ENCODE results near the gene ITPR2.
A peak's percentile ranks its signal among the peaks of the same experiment; 100 is the strongest.
"Not testable (repeated sequence)": the region's sequence is repeated elsewhere in the genome, so short reads cannot be mapped to it uniquely, and the experiment has no call there.

Gene ITPR2

DNA sequence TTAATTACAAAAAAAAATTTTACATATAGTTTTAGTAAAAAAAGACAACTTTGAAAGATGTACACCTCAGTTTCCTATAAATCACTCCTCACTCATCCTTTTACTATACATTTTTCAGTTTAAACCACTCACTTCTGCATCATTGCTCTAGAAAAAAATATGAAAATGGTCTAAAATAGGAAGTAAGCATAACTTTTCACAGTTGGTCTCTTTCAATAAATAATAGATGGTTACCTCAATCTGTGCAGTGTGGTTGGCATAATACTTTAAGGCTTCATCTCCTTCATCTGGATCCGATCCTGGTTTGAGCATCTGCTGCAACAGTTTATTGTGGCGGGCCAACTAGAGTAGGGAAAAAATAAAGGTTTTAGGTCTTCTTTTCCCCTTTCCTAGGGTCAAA, 389.7 kb downstream of the ITPR2 start:
- DNase-seq (ENCODE audit: low read depth), result no peak
- TF ChIP-seq, protein P1, sequence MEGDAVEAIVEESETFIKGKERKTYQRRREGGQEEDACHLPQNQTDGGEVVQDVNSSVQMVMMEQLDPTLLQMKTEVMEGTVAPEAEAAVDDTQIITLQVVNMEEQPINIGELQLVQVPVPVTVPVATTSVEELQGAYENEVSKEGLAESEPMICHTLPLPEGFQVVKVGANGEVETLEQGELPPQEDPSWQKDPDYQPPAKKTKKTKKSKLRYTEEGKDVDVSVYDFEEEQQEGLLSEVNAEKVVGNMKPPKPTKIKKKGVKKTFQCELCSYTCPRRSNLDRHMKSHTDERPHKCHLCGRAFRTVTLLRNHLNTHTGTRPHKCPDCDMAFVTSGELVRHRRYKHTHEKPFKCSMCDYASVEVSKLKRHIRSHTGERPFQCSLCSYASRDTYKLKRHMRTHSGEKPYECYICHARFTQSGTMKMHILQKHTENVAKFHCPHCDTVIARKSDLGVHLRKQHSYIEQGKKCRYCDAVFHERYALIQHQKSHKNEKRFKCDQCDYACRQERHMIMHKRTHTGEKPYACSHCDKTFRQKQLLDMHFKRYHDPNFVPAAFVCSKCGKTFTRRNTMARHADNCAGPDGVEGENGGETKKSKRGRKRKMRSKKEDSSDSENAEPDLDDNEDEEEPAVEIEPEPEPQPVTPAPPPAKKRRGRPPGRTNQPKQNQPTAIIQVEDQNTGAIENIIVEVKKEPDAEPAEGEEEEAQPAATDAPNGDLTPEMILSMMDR (conservative IDR thresholded peaks at IDR 0.05; ENCODE audit: control insufficient read depth, insufficient read depth, low read depth, low read length), result no peak
- H3K4me3 ChIP-seq (ENCODE audit: control insufficient read depth, low read depth, low read length), result no peak overlapping the region

DNA sequence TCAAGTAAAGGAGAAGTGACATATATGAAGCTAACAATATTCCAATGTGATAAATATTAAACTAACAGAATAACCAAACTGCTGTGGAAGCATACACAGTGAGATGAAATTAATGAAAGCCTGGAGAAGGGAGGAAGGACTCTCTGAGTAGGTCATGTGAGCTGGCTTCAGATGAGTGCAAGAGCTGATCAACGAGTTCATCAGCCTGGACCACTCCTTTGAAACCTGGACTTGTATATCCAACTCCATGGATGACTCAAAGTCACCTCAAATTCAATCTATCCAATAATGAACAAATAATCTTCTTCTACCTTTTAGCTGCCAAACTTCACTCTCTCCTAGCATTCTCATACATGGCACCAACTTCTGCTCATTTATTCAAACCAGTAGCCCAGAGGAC, 391.6 kb downstream of the ITPR2 start:
- DNase-seq (ENCODE audit: low read depth), result no peak
- TF ChIP-seq, protein P1 (conservative IDR thresholded peaks at IDR 0.05; ENCODE audit: control insufficient read depth, insufficient read depth, low read depth, low read length), result no peak
- H3K4me3 ChIP-seq (ENCODE audit: control insufficient read depth, low read depth, low read length), result no peak overlapping the region

DNA sequence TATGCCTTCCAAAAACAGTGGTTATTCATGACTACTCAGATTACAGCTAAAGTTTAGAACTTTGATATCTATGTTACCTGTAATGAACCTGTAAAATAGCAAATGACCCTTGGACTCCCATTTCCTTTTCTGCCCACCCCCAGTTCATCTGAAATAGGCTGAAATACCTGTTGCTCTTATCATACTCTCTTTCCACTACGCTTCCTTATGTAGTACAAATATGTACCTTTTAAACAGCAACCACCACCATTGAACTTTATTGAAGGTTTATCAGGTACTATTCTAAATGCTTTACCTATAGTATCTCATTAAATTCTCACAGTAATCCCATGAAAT, 398.0 kb downstream of the ITPR2 start:
- DNase-seq (ENCODE audit: low read depth), result no peak
- H3K4me3 ChIP-seq (ENCODE audit: control insufficient read depth, low read depth, low read length), result no peak overlapping the region
- TF ChIP-seq, protein P1 (conservative IDR thresholded peaks at IDR 0.05; ENCODE audit: control insufficient read depth, insufficient read depth, low read depth, low read length), result no peak

DNA sequence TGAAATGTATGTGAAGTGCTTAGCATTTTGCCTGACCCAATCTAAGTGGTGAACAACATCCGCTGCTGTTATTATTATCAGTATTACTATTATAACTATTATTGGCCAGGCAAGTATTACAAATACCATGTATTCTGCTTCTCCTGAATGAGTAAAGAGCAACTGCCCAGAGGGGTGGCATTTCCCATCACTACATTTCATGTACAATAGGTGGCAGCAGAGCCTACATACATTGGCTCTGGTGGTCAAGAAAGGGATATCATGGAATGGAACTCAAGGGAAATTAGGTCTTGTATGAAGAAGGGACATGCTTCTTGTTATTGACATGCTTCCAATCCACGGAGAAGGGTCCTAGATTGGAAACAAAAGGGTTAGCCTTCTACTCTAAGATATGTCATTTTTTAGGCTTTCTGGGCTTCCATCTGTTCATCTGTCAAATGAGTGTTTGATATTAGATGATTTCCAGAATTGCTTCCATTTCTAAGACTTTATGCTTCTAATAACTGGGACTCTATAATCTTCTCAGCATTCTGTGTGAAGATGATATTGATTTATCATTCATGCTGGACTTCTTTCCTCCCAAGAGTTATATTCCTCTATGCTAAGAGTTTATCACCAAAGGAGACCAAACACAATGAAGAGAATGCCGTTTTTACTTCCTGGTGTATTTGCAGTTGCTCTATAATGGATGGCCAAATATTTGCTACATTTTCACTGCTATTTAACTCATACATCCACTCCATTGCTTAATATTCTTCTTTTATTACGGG, 398.5 kb downstream of the ITPR2 start:
- TF ChIP-seq, protein P1 (conservative IDR thresholded peaks at IDR 0.05; ENCODE audit: control insufficient read depth, insufficient read depth, low read depth, low read length), result peak; percentile 95
- no peak overlapping the region for H3K4me3 ChIP-seq (ENCODE audit: control insufficient read depth, low read depth, low read length)
- peak; percentile 73 for DNase-seq (ENCODE audit: low read depth)

DNA sequence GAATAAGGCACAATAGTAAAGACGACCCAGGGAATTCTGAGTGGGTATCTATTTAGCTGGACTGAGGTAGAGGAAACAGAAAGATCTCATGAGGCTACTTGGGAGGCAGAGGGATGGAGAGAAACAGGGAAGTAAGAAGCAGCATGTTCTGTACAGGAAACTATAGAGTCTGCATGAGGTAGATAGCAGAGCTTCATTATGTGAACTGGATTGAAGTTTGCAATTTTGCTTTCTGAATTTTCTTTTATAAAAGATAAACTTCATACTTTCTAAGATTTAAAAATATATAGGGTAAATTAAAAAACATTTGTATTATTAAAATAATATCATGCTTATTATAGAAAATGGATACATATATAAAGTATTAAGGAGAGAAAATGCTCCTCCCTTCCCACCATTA, 399.3 kb downstream of the ITPR2 start:
- not testable (repeated sequence) for H3K4me3 ChIP-seq (ENCODE audit: control insufficient read depth, low read depth, low read length); DNase-seq (ENCODE audit: low read depth)

DNA sequence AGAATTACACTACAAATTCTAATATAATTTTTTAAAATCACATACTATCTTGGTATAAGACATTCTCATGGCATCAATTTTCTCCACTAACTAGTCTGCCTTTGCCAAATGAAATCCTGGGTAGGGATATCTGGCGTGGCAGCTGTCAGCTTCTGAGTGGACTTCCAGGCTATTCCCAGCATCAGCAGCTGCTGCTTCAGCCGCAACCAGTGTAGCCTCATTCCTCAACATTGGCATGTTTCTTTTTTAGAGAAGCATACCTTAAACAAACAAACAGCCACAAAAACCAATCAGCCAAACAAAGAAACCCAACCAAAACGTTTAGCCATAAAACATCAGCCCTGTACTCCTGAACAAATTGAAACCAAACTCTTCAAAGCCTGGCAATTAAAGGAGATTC, 401.8 kb downstream of the ITPR2 start:
- H3K4me3 ChIP-seq (ENCODE audit: control insufficient read depth, low read depth, low read length), result no peak overlapping the region
- DNase-seq (ENCODE audit: low read depth), result no peak
- TF ChIP-seq, protein P1 (conservative IDR thresholded peaks at IDR 0.05; ENCODE audit: control insufficient read depth, insufficient read depth, low read depth, low read length), result no peak

DNA sequence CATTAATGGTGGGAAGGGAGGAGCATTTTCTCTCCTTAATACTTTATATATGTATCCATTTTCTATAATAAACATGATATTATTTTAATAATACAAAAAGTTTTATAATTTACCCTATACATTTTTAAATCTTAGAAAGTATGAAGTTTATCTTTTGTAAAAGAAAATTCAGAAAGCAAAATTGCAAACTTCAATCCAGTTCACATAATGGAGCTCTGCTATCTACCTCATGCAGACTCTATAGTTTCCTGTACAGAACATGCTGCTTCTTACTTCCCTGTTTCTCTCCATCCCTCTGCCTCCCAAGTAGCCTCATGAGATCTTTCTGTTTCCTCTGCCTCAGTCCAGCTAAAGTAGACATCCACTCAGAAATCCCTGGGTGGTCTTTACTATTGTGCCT, 402.4 kb downstream of the ITPR2 start:
- DNase-seq (ENCODE audit: low read depth); H3K4me3 ChIP-seq (ENCODE audit: control insufficient read depth, low read depth, low read length): not testable (repeated sequence)

DNA sequence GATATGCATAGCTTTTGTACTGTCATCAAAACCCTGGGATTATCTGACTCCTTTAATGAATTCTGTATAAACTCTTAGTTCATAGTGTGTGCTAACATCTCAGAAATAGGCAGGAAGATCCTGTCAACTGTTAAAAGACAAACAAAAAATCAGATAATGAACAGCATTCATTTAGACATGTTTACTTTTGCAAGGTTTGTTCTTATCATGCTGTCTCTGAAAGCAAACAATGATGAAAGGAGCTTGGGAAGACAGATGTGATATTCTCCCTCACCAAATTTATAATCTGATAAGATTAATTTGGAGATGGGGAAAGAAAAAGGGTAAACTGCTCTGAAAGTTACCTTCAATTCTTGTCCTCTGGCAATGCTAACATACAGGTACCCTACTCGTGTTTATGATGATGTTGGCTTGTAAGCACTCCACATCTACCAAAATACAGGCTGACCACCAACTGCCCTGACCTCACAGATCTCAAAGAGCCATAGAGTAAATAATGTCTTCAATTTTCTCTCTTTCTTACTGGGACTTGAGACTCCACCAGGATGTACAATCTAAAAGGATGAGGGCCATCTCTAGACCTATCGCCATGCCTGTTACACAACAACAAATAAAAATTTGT, 403.8 kb downstream of the ITPR2 start:
- DNase-seq (ENCODE audit: low read depth), result no peak
- TF ChIP-seq, protein P1 (conservative IDR thresholded peaks at IDR 0.05; ENCODE audit: control insufficient read depth, insufficient read depth, low read depth, low read length), result no peak
- no peak overlapping the region for H3K4me3 ChIP-seq (ENCODE audit: control insufficient read depth, low read depth, low read length)

Data from fibroblast of mammary gland (primary cell).